ENCODE results near the gene GALR1. TPM values are rescaled to one million over a fixed set of nuclear protein-coding genes. Genes with fewer than 3 reads are reported as not detected.

GALR1 gene
- total RNA-seq, 1 donor from 2014 or later, result under 0.01 TPM

DNA sequence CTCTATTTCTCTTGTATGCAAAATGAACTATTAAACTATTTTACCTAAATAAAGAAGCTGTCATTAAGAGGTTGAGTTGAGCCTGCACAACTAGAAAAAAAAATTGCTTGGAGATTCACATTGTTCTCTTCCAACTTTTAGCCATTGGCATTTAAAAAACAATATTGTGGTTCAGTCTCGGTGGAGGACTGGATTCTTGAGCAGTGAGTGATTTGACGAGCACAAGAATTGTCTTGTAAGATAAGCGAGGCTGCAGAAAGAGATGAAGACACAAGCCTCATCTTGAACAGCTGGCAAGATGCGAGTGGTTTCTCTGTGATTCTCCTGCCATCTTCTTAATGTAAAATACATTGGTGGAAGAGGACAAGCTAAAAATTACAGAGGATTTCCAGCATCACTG is 67.0 kb downstream of the GALR1 start:
- FAIRE-seq, result no peak
- DNase-seq (ENCODE audit: low spot score in 2 of 2), result no peak

DNA sequence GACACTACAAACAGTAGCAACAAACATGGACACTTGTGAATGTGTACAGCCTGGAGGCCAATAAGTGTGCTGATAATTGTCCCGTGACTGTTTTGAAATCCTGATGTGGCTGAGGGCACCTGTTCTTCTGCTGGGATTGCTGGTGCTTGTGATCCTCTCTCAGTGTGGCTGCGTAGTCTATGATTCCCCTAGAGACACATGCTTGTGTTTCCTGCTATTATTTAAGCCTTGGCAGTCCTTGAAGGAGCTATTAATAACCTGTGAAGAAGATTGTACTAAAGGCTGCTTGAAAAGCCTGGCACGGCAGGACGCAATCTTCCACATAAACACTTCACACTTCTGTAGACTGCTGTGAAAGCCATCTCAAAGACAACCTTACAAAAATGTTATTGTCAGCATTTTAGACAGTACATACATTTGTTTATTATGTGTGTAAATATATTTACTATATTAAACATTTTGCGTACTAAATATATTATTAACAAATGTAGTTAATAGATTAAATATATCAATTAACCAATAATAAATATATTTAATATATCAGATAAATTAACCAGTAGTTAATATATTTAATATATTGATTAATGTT is 71.4 kb downstream of the GALR1 start:
- FAIRE-seq (peak; percentile 99), DNase-seq (ENCODE audit: low spot score in 2 of 2) (no peak)

DNA sequence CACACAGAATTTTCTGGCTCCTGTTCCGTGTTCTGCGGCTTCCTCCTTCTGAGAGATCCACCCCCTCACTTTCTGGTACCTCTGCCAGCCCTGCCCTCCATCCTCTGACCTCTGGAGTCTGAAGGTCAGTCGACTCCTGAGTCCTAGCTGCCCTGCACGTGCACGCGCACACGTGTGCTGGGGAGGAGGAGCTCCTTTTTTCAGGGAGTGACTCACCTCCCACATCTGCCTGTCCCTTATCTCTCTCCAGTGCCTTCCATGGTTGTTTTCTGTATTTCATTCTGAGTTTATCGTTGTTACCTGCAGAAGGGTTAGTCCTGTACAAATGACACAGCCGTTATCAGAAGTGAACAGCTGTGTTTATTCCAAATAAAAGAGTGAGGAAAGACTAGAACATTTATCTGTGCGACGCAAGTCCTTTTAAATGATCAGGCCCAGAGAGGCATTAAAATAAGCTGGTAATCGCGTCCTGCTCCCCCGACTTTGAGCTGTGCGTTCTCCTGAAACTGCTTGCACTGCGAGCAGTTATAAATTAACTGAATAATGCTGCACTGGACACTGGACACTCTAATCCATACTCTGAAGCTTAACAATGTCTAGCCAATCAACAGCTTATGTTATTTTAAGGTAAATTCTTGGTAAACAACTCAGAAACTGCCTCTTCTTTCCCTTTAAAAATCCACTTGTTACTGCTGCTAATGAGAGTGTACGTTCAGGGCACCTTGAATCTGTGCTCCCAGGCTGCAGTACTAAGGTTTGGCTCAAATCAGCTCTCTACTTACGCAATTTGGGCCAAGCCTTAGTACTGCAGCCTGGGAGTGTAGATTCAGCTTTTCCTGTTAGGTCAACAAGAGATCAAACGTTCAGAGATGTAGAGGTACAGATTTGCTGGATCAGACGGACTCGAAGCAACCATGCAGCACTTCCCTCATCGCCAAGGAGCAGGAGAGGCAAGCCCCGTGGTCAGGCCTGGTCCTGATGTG is 72.5 kb downstream of the GALR1 start:
- no peak for DNase-seq (ENCODE audit: low spot score in 2 of 2)
- FAIRE-seq, result no peak

DNA sequence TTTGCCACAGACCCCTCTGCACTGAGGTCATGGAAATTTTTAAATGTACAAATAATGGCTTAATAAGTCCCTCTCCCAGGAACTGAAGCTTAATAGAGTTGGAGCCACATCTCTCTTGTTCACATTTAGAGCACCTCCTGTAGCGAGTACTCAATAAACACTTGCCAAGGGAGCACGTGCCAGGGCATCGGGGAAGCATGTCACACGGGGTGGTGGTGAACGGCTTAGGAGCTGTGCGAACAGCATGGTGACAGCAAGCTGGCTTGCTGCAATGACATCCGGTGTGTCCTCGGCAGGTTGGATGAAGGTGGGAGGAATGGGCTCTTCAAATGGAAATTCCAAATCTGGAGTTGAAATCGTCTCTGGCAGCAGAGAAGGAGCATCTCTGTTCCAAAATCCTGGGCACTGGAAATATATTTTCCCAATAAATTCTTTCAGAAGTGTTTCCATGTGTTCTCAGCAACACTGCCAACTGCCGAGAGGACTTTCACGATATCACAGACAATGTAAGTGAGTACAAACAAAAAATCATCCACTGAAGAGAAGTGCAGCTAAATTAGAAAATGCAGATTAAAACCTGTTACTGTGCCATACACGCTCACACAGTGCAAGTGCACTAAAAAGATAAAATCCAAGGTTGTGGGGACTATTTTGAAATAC is 74.1 kb downstream of the GALR1 start:
- DNase-seq (ENCODE audit: low spot score in 2 of 2), result no peak
- no peak for FAIRE-seq

Other genes with a start within 250 kb of the GALR1 start
- gene MBP, start 117.1 kb upstream of the GALR1 start, total RNA-seq, result 7.7 TPM